Measurements from ENCODE around the gene ISLR.

DNA sequence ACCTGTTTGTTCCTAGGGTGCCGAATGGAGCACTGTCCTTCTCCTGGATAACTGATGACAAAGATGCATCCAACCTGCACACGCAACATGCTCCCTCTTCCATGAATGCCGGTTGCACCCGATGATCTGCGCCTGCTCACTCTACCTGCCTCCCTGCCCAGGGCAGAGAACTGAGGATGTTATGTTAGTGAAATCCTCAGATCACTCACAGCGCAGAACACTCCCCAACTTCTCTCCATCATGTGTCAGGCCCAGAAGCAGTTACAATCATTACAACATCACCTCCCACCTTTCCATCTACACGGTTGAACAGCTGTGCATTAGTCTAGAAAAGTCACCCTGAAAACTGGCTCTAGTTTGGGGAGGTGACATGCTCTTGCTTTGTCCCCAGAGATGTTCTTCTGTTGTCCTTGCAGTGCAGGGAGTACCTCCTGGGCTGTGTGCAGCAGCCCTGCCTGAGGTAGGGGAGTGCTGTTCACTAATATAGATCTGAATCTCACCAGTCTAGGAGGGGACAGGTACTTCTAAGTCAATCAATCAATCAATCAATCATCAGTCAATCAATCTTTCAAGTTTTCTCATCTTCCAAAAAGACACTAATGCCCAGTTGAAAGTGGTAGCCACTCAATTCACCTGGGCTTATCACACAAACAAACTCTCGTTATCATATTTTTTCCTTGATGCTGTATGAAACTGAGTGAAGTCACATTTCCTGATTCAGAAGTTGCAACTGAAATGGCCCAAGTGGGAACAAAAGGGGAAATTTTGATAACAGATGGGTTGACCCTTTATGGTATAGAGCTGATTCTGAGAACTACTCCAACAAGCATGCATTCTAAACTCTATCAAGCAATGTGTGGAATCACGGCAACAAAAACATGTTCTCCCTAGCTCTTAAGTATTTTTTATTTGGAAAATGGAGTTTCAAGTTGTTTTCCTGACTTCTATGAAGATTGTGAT is 15.4 kb upstream of the ISLR start:
- TF ChIP-seq POLR2A (IDR thresholded peaks at IDR 0.05; ENCODE audit: low read length): no peak
- no peak for TF ChIP-seq GATA1 (IDR thresholded peaks at IDR 0.05; ENCODE audit: low read depth, low read length)
